GM12864 (cell line): ENCODE measurements around the gene ENOX2.
"Not testable (repeated sequence)": the region's sequence is repeated elsewhere in the genome, so short reads cannot be mapped to it uniquely, and the experiment has no call there.

Experiments
- DNase-seq: peaks from one replicate; pipeline ENCODE4 v3.0.0-alpha.2; 2011; ENCODE audit warnings: low read depth
- H3K4me3 ChIP-seq: 2 replicates; pipeline ENCODE4 v1.5.1; 2011; ENCODE audit warnings: mild to moderate bottlenecking, low read depth, low read length, control low read depth
- TF ChIP-seq, protein P1 (sequence below): IDR thresholded peaks from 2 replicates; pipeline ENCODE4 v1.5.1; 2011; ENCODE audit warnings: low read depth, mild to moderate bottlenecking, moderate library complexity, low read length, control low read depth, inconsistent platforms; ENCODE audit errors: missing control alignments

ENOX2 gene

DNA sequence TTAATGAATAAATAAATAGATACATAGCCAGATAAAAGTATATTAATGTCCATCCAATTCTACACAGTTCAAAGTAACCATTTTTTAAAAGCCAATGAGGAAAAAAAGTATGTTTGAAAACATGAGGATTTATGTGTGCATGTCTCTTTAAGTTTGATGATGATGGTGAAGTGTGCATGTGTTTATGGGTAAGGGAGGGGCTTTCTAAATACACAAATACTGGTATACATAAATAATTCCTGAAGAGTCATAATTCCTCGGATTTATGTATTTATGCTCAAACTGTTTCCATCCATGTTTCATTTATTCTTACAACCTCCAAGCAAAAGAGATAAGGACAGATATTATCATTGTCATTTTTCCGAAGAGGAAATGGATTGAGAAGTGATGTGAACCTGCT is 75.4 kb downstream of the ENOX2 start:
- DNase-seq: no peak
- TF ChIP-seq, protein P1, sequence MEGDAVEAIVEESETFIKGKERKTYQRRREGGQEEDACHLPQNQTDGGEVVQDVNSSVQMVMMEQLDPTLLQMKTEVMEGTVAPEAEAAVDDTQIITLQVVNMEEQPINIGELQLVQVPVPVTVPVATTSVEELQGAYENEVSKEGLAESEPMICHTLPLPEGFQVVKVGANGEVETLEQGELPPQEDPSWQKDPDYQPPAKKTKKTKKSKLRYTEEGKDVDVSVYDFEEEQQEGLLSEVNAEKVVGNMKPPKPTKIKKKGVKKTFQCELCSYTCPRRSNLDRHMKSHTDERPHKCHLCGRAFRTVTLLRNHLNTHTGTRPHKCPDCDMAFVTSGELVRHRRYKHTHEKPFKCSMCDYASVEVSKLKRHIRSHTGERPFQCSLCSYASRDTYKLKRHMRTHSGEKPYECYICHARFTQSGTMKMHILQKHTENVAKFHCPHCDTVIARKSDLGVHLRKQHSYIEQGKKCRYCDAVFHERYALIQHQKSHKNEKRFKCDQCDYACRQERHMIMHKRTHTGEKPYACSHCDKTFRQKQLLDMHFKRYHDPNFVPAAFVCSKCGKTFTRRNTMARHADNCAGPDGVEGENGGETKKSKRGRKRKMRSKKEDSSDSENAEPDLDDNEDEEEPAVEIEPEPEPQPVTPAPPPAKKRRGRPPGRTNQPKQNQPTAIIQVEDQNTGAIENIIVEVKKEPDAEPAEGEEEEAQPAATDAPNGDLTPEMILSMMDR: no peak
- H3K4me3 ChIP-seq: no peak overlapping the region

DNA sequence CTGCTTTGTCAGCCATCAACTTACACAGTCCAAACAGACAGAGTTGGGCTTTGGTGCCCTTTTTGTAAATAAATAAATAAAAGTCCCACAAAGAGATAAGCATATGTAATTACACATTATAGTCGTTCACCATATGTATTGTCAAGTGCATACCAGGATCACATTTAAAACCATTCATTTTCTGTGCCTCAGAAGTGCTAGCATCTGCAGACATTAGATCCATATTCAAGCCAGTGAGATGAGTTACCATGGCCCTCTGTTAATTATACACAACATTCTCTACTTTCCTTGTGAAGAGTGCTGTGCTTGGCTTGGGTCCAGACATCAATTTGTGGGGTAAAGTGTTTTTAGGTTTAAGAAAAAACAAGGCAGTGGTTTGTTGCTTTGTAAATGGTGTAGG is 76.8 kb downstream of the ENOX2 start:
- DNase-seq: no peak
- TF ChIP-seq, protein P1: no peak
- H3K4me3 ChIP-seq: no peak overlapping the region

DNA sequence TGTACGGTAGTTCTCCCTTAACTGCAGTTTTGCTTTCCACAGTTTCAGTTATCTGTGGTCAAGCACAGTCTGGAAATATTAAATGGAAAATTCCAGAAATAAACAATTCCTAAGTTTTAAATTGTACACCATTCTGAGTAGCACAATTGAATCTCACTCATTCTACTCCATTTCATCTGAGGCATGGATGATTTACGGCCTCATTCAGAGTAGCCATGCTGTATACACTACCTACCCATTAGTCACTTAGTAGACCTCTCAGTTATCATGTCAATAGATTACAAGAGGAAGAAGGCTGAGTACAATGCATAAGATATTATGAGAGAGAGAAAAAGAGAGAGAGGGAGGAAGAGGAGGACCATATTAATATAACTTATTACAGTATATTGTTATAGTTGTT is 77.5 kb downstream of the ENOX2 start:
- no peak for DNase-seq
- H3K4me3 ChIP-seq: no peak overlapping the region
- TF ChIP-seq, protein P1: no peak

DNA sequence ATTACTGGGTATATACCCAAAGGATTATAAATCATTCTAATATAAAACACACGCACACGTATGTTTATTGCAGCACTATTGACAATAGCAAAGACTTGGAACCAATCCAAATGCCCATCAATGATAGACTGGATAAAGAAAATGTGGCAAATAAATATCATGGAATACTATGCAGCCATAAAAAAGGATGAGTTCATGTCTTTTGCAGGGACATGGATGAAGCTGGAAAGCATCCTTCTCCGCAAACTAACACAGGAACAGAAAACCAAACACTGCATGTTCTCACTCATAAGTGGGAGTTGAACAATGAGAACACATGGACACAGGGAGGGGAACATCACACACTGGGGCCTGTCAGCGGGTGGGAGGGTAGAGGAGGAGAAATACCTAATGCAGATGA is 83.6 kb downstream of the ENOX2 start:
- not testable (repeated sequence) for DNase-seq, H3K4me3 ChIP-seq

DNA sequence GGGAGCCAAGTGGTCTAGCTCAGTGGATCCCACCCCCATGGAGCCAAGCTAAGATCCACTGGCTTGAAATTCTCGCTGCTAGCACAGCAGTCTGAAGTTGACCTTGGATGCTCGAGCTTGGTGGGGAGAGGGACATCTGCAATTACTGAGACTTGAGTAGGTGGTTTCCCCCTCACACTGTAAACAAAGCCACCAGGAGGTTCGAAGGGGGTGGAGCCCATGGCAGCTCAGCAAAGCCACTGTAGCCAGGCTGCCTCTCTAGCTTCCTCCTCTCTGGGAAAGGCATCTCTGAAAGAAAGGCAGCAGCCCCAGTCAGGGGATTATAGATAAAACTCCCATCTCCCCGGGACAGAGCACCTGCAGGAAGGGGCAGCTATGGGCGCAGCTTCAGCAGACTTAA is 89.1 kb downstream of the ENOX2 start:
- H3K4me3 ChIP-seq, DNase-seq: not testable (repeated sequence)

DNA sequence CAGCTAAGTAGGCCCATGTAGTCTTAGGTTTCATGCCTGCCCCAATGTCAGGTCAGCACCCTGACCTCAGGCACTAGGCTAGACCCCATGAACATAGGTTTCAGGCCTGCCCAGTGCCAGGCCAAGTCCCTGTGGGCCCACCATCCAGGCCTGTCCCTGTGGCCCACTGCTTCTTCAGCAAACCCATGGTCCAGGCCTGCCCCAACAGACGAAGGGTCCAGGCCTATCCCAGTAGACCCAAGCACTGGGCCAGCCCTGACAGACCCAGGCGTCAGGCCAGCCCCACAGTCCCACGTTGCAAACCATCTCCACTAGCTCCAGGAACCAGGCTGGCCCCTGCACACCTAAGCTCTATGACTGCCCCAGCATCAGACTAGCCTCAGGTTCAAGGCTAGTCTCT is 92.4 kb downstream of the ENOX2 start:
- no peak for DNase-seq
- TF ChIP-seq, protein P1: no peak
- no peak overlapping the region for H3K4me3 ChIP-seq

DNA sequence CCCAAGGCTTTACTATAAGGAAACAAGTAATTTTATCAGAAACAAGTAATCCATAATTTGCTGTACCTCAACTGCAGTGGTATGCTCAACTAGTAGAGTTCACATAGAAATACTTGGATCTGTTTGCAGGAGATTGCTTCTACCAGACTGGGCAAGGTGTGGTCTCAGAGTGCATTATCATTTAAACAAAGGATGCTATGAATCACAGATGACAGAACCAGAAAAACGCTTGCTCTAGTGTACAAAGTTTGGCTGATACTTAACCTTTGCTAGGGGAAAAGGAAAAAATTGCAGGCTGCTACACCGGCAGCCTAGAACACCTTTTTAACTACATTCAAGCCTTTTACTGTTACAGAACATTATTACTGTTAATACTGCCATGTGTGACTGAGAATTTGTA is 97.1 kb downstream of the ENOX2 start:
- TF ChIP-seq, protein P1: no peak
- DNase-seq: no peak
- no peak overlapping the region for H3K4me3 ChIP-seq

DNA sequence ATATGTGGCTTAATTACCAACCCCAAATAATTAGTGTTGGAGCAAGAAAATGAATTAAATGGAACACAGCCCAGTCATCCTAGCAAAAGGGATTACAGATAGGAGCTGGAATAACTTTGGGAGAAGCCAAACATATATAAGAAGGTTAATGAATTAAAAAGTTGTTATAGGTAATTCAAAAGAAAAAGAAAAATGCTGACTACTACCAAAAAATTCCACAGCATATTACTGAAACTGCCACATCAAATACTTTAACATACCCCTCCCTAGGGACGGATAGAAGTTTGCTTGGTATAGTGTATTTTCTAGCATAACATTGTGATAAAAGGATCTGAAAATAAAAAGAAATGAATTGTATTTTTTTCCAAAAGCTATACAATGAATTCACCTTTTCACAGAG is 99.5 kb downstream of the ENOX2 start:
- TF ChIP-seq, protein P1: no peak
- H3K4me3 ChIP-seq: no peak overlapping the region
- no peak for DNase-seq
